Muscle layer of duodenum (tissue), 2 donors: ENCODE results near the gene GAP43.

ENCODE experiments used
- H3K27ac ChIP-seq: one replicate; pipeline ENCODE4 v1.7.0; 2013; ENCODE audit warnings: mild to moderate bottlenecking, low read length
- H3K27me3 ChIP-seq: one replicate; pipeline ENCODE4 v1.7.0; 2013; ENCODE audit warnings: low read depth, mild to moderate bottlenecking, control low read depth, low read length
- H3K36me3 ChIP-seq, 2 donors: one replicate each; pipeline ENCODE4 v1.7.0; 2013; ENCODE audit warnings: low read length in 2 of 2, control low read depth in 1 of 2, mild to moderate bottlenecking in 1 of 2; ENCODE audit not compliant: insufficient read depth in 2 of 2, control insufficient read depth in 1 of 2
- H3K4me1 ChIP-seq, 2 donors: one replicate each; pipeline ENCODE4 v1.7.0; 2013; ENCODE audit warnings: low read length in 2 of 2, mild to moderate bottlenecking in 2 of 2, control low read depth in 1 of 2, moderate library complexity in 1 of 2; ENCODE audit not compliant: insufficient read depth in 2 of 2, control insufficient read depth in 1 of 2
- H3K4me3 ChIP-seq, 2 donors: one replicate each; pipeline ENCODE4 v1.7.0; 2013; ENCODE audit warnings: low read length in 2 of 2, low read depth in 1 of 2, mild to moderate bottlenecking in 1 of 2
- H3K9me3 ChIP-seq, 2 donors: one replicate each; pipeline ENCODE4 v1.7.0; 2013; ENCODE audit warnings: low read length in 2 of 2, control low read depth in 1 of 2, mild to moderate bottlenecking in 1 of 2; ENCODE audit not compliant: control insufficient read depth in 1 of 2
- donor health status: healthy.

Gene GAP43

GRCh38 chr3:115630850-115631249 lies 7.5 kb downstream of the GAP43 start:
- H3K36me3 ChIP-seq = no peaks in the 10 kb centered on the region

DNA sequence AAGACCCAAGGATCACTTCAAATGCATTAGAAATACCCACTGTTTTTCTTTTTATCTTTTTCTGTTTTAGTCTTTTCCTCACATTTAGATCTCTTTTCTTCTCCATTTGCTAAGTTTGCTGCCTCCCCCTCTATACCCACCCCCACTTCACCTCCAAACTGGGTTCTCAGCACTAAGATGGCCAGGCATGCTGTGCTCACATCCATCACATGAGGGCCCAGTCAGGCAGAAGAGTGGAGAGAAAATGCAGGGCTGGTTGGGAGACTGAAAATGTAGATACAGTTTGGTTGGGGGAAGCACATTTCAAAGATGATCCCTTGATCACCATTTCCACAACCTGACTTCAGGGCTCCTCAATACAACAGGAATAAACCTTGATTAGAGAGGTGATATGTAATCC lies 8.7 kb downstream of the GAP43 start:
- H3K27me3 ChIP-seq = no peaks in the 10 kb centered on the region
- H3K27ac ChIP-seq = no peak overlapping the region
- no peaks in the 10 kb centered on the region for H3K4me1 ChIP-seq
- no peaks in the 10 kb centered on the region for H3K36me3 ChIP-seq
- H3K9me3 ChIP-seq = no peaks in the 10 kb centered on the region
- no peak overlapping the region for H3K4me3 ChIP-seq

More at GRCh38 chr3:115630850-115631249, 7.5 kb downstream of the GAP43 start:
- no peak overlapping the region for H3K27ac ChIP-seq
- H3K9me3 ChIP-seq = no peaks in the 10 kb centered on the region
- H3K27me3 ChIP-seq = no peaks in the 10 kb centered on the region
- H3K4me3 ChIP-seq = no peak overlapping the region
- H3K4me1 ChIP-seq = no peaks in the 10 kb centered on the region

- Histone ChIP-seq H3K4me3 (no peak overlapping the region), H3K27me3 (no peaks in the 10 kb centered on the region), H3K9me3 (no peaks in the 10 kb centered on the region), H3K27ac (no peak overlapping the region), H3K4me1 (no peaks in the 10 kb centered on the region), H3K36me3 (no peaks in the 10 kb centered on the region)
Measured at GRCh38 chr3:115633467-115633866, 10.2 kb downstream of the GAP43 start.

- no peaks in the 10 kb centered on the region for H3K27me3 ChIP-seq
- no peaks in the 10 kb centered on the region for H3K9me3 ChIP-seq
- H3K4me3 ChIP-seq = no peak overlapping the region
- no peak overlapping the region for H3K27ac ChIP-seq
- no peaks in the 10 kb centered on the region for H3K4me1 ChIP-seq
- H3K36me3 ChIP-seq = no peaks in the 10 kb centered on the region
Measured at GRCh38 chr3:115634052-115634451, 10.7 kb downstream of the GAP43 start.

GRCh38 chr3:115635406-115635805 lies 12.1 kb downstream of the GAP43 start:
- no peaks in the 10 kb centered on the region for H3K36me3 ChIP-seq
- H3K27ac ChIP-seq = no peak overlapping the region
- H3K4me1 ChIP-seq = no peaks in the 10 kb centered on the region
- H3K4me3 ChIP-seq = no peak overlapping the region
- H3K9me3 ChIP-seq = no peaks in the 10 kb centered on the region
- H3K27me3 ChIP-seq = no peaks in the 10 kb centered on the region

GRCh38 chr3:115638241-115638640 lies 14.9 kb downstream of the GAP43 start:
- Histone ChIP-seq H3K4me3 (no peak overlapping the region), H3K36me3 (no peaks in the 10 kb centered on the region), H3K27ac (no peak overlapping the region)

DNA sequence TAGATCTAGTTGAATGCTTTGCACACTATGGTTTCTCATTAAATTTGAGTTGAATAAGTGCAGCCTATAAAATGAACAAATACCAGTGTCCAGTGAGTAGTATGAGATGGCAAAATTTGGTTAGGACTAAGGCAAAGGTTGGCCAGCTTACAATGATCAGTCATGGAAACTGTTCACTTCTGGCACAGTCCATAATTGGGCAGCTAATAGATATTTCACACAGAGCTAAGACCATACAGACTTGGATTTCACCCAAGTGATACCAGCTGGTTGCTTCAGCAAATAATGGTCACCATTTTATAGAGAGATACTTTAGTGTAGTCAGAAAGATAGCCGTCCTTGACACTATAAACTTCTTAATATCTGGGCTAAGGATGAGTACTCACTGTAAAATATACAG lies 15.7 kb downstream of the GAP43 start:
- H3K27ac ChIP-seq = no peak overlapping the region
- no peaks in the 10 kb centered on the region for H3K36me3 ChIP-seq
- H3K4me1 ChIP-seq = no peaks in the 10 kb centered on the region

More at GRCh38 chr3:115638241-115638640, 14.9 kb downstream of the GAP43 start:
- H3K4me1 ChIP-seq = no peaks in the 10 kb centered on the region
- no peaks in the 10 kb centered on the region for H3K9me3 ChIP-seq
- H3K27me3 ChIP-seq = no peaks in the 10 kb centered on the region

GRCh38 chr3:115644391-115644790 lies 21.1 kb downstream of the GAP43 start:
- H3K27me3 ChIP-seq = no peaks in the 10 kb centered on the region
- H3K4me3 ChIP-seq = no peak overlapping the region
- H3K9me3 ChIP-seq = no peaks in the 10 kb centered on the region
- H3K27ac ChIP-seq = no peak overlapping the region
- H3K36me3 ChIP-seq = no peaks in the 10 kb centered on the region
- no peaks in the 10 kb centered on the region for H3K4me1 ChIP-seq

More for the DNA sequence above, 15.7 kb downstream of the GAP43 start:
- Histone ChIP-seq H3K27me3 (no peaks in the 10 kb centered on the region), H3K4me3 (no peak overlapping the region), H3K9me3 (no peaks in the 10 kb centered on the region)

- Histone ChIP-seq H3K27ac (no peak overlapping the region), H3K4me1 (no peaks in the 10 kb centered on the region), H3K9me3 (no peaks in the 10 kb centered on the region), H3K36me3 (no peaks in the 10 kb centered on the region), H3K4me3 (no peak overlapping the region), H3K27me3 (no peaks in the 10 kb centered on the region)
Measured at GRCh38 chr3:115646027-115646690, 22.8 kb downstream of the GAP43 start.

DNA sequence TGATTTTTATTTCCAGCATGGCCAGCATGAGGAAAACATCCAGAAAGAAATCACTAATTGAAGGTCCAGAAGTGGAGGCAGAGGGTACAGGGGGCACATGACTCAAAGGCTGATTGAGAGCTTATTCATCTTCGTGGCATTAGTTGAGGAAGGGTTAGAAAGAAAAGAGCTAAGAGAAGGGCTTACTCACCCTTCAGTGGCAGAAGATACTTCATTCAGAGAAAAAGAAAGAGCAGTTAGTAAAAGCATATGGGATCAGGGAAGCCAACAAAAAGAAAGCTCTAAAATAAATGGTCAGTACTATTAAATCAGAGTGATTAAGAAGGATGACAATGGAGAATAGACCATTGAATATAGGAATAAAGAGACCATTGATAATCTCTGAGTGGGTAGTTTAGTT lies 25.2 kb downstream of the GAP43 start:
- Histone ChIP-seq H3K27ac (no peak overlapping the region), H3K4me3 (no peak overlapping the region), H3K9me3 (no peaks in the 10 kb centered on the region), H3K36me3 (no peaks in the 10 kb centered on the region), H3K27me3 (no peaks in the 10 kb centered on the region), H3K4me1 (no peaks in the 10 kb centered on the region)

GRCh38 chr3:115651087-115651486 lies 27.8 kb downstream of the GAP43 start:
- no peaks in the 10 kb centered on the region for H3K4me1 ChIP-seq
- H3K27me3 ChIP-seq = no peaks in the 10 kb centered on the region
- no peaks in the 10 kb centered on the region for H3K36me3 ChIP-seq
- no peak overlapping the region for H3K4me3 ChIP-seq
- H3K27ac ChIP-seq = no peak overlapping the region
- no peaks in the 10 kb centered on the region for H3K9me3 ChIP-seq

- H3K4me1 ChIP-seq = no peaks in the 10 kb centered on the region
- H3K27me3 ChIP-seq = no peaks in the 10 kb centered on the region
- no peak overlapping the region for H3K4me3 ChIP-seq
- no peak overlapping the region for H3K27ac ChIP-seq
- no peaks in the 10 kb centered on the region for H3K36me3 ChIP-seq
- no peaks in the 10 kb centered on the region for H3K9me3 ChIP-seq
Measured at GRCh38 chr3:115651599-115651998, 28.3 kb downstream of the GAP43 start.
